Transverse colon (tissue), 4 donors: ENCODE results near the gene AMPD3. TPM values are rescaled to one million over a fixed set of nuclear protein-coding genes. Genes with fewer than 3 reads are reported as not detected.

Experiments used
- DNase-seq: peaks from one replicate; pipeline ENCODE4 v3.0.0-alpha.2; 2019
- H3K27ac ChIP-seq, 4 donors: fragments of 200-600 bp; sonication (generic); 2 replicates each; pipeline ENCODE4 v1.5.1; 2016 to 2018; ENCODE audit warnings: inconsistent platforms in 4 of 4
- H3K27me3 ChIP-seq: fragments of 200-600 bp; sonication (generic); 2 replicates; pipeline ENCODE4 v1.5.1; 2017; ENCODE audit warnings: inconsistent platforms
- H3K36me3 ChIP-seq, 4 donors: fragments of 200-600 bp; sonication (generic); 2 replicates each; pipeline ENCODE4 v1.5.1; 2017 to 2019; ENCODE audit warnings: inconsistent platforms in 4 of 4
- H3K4me1 ChIP-seq, 4 donors: fragments of 200-600 bp; sonication (generic); 2 replicates each; pipeline ENCODE4 v1.5.1; 2017 to 2020; ENCODE audit warnings: inconsistent platforms in 4 of 4
- H3K4me3 ChIP-seq, 4 donors: fragments of 200-600 bp; sonication (generic); 1 replicate in 1 of 4; 2 replicates in 3 of 4; pipeline versions ENCODE4 v1.5.1 to v1.6.1; 2017 to 2019; ENCODE audit warnings: inconsistent platforms in 4 of 4
- H3K9me3 ChIP-seq, 2 donors: fragments of 200-600 bp; sonication (generic); 2 replicates each; pipeline ENCODE4 v1.5.1; 2017 to 2019; ENCODE audit warnings: inconsistent platforms in 2 of 2
- EP300 ChIP-seq: sonication (generic); formaldehyde crosslinking; IDR thresholded peaks from one replicate; pipeline ENCODE4 v1.6.1; 2017; ENCODE audit warnings: antibody characterized with exemption, low read depth
- POLR2A ChIP-seq: fragments of 450-650 bp; IDR thresholded peaks from one replicate; pipeline ENCODE4 v1.6.1; 2016; ENCODE audit warnings: antibody characterized with exemption, mild to moderate bottlenecking, moderate library complexity
- POLR2AphosphoS5 ChIP-seq, 3 donors: sonication (generic); formaldehyde crosslinking; IDR thresholded peaks; one replicate each; pipeline ENCODE4 v1.6.1; 2016; ENCODE audit warnings: antibody characterized with exemption in 3 of 3
- WGBS, 2 donors: methylation state at CpG; one replicate each; pipeline ENCODE4 v1.1.5; 2018; ENCODE audit warnings: low coverage in 1 of 2; 5-methylcytosine and 5-hydroxymethylcytosine counted together
- in situ Hi-C, 4 donors: fragments of 200-750 bp; cut with MboI; loops; one replicate each; pipeline versions ENCODE4 v1.15.0 to v1.15.1; 2017; ENCODE audit warnings: low sequenced_read_pairs in 3 of 4, low pct_ligation_motif_present in 1 of 4, low pct_unique_long_range_greater_than_20kb in 1 of 4
- intact Hi-C: fragments of 100-400 bp; cut with DNase I; formaldehyde crosslinking; loops from one replicate; pipeline ENCODE4 v1.15.1; 2023; ENCODE audit warnings: low total_unique reads
- total RNA-seq, 4 donors: library from RNA; depleted of rRNA; stranded (reverse); fragments of >200 nt; gene quantifications; one replicate each; pipeline ENCODE4 v1.1.0, GENCODE V29; 2016
- TF ChIP-seq, protein P1 (sequence below), 5 experiments: fragments of 200-600 bp in 3 of 5; fragments of 450-650 bp in 2 of 5; sonication (generic) in 3 of 5; IDR thresholded peaks; 1 replicate in 2 of 5; 2 replicates in 3 of 5; pipeline ENCODE4 v1.5.1; 2016 to 2017; ENCODE audit warnings: antibody characterized with exemption in 5 of 5, inconsistent platforms in 3 of 5, mild to moderate bottlenecking in 2 of 5, moderate library complexity in 1 of 5

The AMPD3 gene
- total RNA-seq, 4 donors from 2014 or later: 2.4 to 32.9 (median 11.2) TPM

DNA sequence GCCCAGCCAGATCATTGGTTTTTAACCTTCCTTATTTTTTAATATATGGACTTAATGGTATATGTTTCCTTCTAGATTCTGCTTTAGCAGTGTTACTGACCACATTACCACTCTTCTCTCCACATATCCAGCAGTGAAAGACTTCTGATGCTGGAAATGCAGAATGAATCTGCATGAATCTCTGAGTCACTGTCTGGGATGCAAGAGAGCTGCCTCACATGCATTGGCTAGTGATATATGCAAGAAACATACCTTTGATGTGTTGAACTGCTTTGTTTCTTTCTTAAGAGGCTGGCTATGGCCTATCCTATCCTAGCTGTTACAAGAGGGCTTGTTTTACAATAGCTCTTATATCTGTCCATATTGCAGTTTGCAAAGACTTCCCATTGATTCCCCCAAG lies 16.6 kb upstream of the AMPD3 start:
- H3K27ac ChIP-seq: no peak overlapping the region
- DNase-seq: no peak
- no peaks in the 10 kb centered on the region for H3K9me3 ChIP-seq
- intact Hi-C loops (no loop called here), in situ Hi-C loops (no loop called here)
- no peak overlapping the region for H3K4me3 ChIP-seq
- TF ChIP-seq POLR2AphosphoS5 (IDR thresholded peaks at IDR 0.05) (no peak), EP300 (no peak), POLR2A (no peak)
- TF ChIP-seq, protein P1, sequence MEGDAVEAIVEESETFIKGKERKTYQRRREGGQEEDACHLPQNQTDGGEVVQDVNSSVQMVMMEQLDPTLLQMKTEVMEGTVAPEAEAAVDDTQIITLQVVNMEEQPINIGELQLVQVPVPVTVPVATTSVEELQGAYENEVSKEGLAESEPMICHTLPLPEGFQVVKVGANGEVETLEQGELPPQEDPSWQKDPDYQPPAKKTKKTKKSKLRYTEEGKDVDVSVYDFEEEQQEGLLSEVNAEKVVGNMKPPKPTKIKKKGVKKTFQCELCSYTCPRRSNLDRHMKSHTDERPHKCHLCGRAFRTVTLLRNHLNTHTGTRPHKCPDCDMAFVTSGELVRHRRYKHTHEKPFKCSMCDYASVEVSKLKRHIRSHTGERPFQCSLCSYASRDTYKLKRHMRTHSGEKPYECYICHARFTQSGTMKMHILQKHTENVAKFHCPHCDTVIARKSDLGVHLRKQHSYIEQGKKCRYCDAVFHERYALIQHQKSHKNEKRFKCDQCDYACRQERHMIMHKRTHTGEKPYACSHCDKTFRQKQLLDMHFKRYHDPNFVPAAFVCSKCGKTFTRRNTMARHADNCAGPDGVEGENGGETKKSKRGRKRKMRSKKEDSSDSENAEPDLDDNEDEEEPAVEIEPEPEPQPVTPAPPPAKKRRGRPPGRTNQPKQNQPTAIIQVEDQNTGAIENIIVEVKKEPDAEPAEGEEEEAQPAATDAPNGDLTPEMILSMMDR (IDR thresholded peaks at IDR 0.05): no peak
- H3K36me3 ChIP-seq: no peaks in the 10 kb centered on the region
- no peaks in the 10 kb centered on the region for H3K27me3 ChIP-seq
- no peaks in the 10 kb centered on the region for H3K4me1 ChIP-seq

DNA sequence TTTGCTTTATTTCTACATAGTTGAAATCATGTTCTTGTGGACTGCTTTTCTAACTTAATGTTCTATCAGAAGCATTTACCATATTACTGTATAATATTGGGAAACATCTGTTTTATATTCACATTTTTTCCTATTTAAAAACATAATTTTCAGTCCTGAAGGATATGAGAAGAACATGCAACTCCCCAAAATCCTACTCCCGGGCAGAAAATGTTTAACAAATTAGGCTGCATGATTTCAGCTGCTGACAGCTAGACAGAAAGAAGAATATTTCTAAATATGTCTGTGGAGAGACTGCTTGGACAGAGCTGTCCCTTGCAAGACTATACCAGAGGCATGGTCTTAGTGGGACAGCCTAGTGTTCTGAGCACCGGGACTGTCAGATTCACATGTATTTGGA lies 15.7 kb upstream of the AMPD3 start:
- Histone ChIP-seq H3K27me3 (no peaks in the 10 kb centered on the region), H3K36me3 (no peaks in the 10 kb centered on the region), H3K9me3 (no peaks in the 10 kb centered on the region), H3K4me3 (no peak overlapping the region), H3K4me1 (no peaks in the 10 kb centered on the region), H3K27ac (no peak overlapping the region)
- no peak for DNase-seq
- TF ChIP-seq POLR2AphosphoS5 (IDR thresholded peaks at IDR 0.05): no peak
- no peak for TF ChIP-seq POLR2A
- TF ChIP-seq, protein P1 (IDR thresholded peaks at IDR 0.05): no peak
- no peak for TF ChIP-seq EP300
- intact Hi-C loops (no loop called here), in situ Hi-C loops (no loop called here)
- 89 to 94% methylated on average over 2 of the region's 2 CpGs for WGBS, 2 donors

DNA sequence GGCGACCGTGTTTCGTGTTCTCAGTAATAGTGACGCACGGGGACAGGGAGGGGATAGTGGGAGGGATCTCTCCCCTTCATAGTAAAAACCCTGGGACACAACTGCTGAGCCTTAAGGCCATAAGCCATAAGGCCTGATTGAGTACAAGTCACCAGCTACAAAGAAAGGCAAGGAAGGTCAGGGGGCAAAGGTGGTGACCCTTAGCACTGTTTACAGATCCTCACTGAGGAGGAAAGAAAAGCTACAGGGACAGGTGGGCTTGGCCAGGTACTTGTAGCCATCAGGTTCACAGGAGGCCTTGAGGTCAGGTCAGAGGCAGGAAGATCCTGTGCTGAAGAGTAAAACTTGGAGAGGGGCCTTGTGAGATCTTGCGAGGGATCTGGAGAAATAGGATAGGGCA lies 15.1 kb upstream of the AMPD3 start:
- Histone ChIP-seq H3K27ac (no peak overlapping the region), H3K4me3 (no peak overlapping the region), H3K27me3 (no peaks in the 10 kb centered on the region), H3K36me3 (no peaks in the 10 kb centered on the region), H3K4me1 (no peaks in the 10 kb centered on the region), H3K9me3 (no peaks in the 10 kb centered on the region)
- intact Hi-C loops (no loop called here), in situ Hi-C loops (no loop called here)
- 78 to 94% methylated on average over 1 to 6 of the region's 6 CpGs for WGBS, 2 donors
- TF ChIP-seq POLR2AphosphoS5 (IDR thresholded peaks at IDR 0.05) (no peak), POLR2A (no peak), EP300 (no peak)
- TF ChIP-seq, protein P1 (IDR thresholded peaks at IDR 0.05): no peak
- no peak for DNase-seq

DNA sequence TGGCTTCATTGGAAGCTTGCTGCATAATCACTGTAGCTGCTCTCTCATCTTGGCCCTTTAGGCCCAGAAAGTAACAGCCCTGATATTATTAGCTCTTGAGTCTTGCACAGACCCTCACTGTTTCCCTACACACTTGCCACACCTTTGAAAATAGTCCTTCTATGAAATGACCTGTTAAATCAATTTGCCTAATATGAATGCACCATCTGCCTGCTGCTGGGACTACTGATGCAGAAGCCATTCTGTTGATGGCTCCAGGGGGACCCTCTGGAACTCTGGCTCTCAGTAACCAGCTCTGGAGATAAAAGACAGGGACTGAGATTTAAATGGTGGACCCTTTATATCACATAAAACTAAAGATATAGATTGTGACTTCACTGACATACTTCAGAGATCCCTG lies 14.7 kb upstream of the AMPD3 start:
- H3K9me3 ChIP-seq: no peaks in the 10 kb centered on the region
- H3K27ac ChIP-seq: no peak overlapping the region
- no peak overlapping the region for H3K4me3 ChIP-seq
- in situ Hi-C loops (no loop called here), intact Hi-C loops (no loop called here)
- TF ChIP-seq POLR2A (no peak), EP300 (no peak), POLR2AphosphoS5 (IDR thresholded peaks at IDR 0.05) (no peak)
- TF ChIP-seq, protein P1 (IDR thresholded peaks at IDR 0.05): no peak
- no peaks in the 10 kb centered on the region for H3K27me3 ChIP-seq
- H3K36me3 ChIP-seq: no peaks in the 10 kb centered on the region
- H3K4me1 ChIP-seq: no peaks in the 10 kb centered on the region
- no peak for DNase-seq
